Progenitor cell of endocrine pancreas (in vitro differentiated cells): ENCODE results near the gene ZFAND3. TPM values are rescaled to one million over a fixed set of nuclear protein-coding genes. Genes with fewer than 3 reads are reported as not detected.

Source experiments
- DNase-seq: peaks from one replicate; pipeline ENCODE4 v3.0.0; 2021; ENCODE audit warnings: low spot score; ENCODE audit not compliant: unreplicated experiment
- H3K27ac Mint-ChIP-seq: 2 replicates; pipeline ENCODE4 v1.8.0; 2021; ENCODE audit warnings: mild to moderate bottlenecking, moderate library complexity, mixed read lengths
- H3K27me3 Mint-ChIP-seq: 2 replicates; pipeline ENCODE4 v1.8.0; 2021; ENCODE audit warnings: mixed read lengths
- H3K36me3 Mint-ChIP-seq: 2 replicates; pipeline ENCODE4 v1.8.0; 2022; ENCODE audit warnings: mixed read lengths; ENCODE audit not compliant: insufficient read depth
- H3K4me1 Mint-ChIP-seq: 2 replicates; pipeline ENCODE4 v1.8.0; 2021; ENCODE audit warnings: low read depth, mixed read lengths
- H3K4me3 Mint-ChIP-seq: 2 replicates; pipeline ENCODE4 v1.8.0; 2021; ENCODE audit warnings: low read depth, mild to moderate bottlenecking, moderate library complexity, mixed read lengths
- H3K9me3 Mint-ChIP-seq: 2 replicates; pipeline ENCODE4 v1.8.0; 2021; ENCODE audit warnings: low read depth, mixed read lengths
- total RNA-seq: library from RNA; stranded (reverse); gene quantifications from 2 replicates; pipeline ENCODE4 v1.2.1, GENCODE V29; 2021
- TF ChIP-seq, protein P1 (sequence below): fragments of 200-600 bp; sonication (generic); IDR thresholded peaks from one replicate; pipeline ENCODE4 v1.5.0; 2021; ENCODE audit warnings: antibody characterized with exemption, mild to moderate bottlenecking; ENCODE audit not compliant: unreplicated experiment

The ZFAND3 gene
- total RNA-seq, 1 donor from 2014 or later: 102 TPM

DNA sequence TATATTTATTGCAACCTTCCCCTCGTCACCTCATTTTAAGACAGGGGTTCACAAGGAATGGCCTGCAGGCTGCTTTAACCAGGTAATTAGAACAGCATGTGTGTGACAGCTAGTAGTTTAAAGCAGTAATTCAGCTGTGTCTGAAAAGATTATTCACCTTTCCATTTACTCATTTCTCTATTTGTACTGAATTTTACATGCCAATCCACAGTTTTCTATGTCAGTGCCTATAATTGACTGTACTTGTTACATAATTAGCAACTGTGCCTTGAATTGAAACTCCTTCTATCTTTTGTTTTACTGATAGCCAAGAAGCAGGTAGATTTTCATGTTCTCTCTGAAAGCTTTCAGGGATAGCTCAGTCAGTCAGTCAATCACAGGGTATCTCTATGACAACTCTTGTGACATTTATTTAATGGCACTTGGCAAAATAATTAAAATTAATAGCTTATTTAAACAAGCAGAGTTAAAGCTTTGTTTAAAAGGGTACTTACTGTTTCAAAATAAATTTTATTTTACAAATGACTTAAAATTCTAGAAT, 214.0 kb downstream of the ZFAND3 start:
- Mint-ChIP-seq H3K4me1 (peaks cover 13% of the 10 kb centered on the region), H3K27ac (peak overlapping the region; percentile 27), H3K27me3 (no peaks in the 10 kb centered on the region), H3K36me3 (peaks cover 6% of the 10 kb centered on the region), H3K4me3 (no peak overlapping the region), H3K9me3 (peaks cover 9% of the 10 kb centered on the region)
- TF ChIP-seq, protein P1, sequence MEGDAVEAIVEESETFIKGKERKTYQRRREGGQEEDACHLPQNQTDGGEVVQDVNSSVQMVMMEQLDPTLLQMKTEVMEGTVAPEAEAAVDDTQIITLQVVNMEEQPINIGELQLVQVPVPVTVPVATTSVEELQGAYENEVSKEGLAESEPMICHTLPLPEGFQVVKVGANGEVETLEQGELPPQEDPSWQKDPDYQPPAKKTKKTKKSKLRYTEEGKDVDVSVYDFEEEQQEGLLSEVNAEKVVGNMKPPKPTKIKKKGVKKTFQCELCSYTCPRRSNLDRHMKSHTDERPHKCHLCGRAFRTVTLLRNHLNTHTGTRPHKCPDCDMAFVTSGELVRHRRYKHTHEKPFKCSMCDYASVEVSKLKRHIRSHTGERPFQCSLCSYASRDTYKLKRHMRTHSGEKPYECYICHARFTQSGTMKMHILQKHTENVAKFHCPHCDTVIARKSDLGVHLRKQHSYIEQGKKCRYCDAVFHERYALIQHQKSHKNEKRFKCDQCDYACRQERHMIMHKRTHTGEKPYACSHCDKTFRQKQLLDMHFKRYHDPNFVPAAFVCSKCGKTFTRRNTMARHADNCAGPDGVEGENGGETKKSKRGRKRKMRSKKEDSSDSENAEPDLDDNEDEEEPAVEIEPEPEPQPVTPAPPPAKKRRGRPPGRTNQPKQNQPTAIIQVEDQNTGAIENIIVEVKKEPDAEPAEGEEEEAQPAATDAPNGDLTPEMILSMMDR: no peak
- no peak for DNase-seq

DNA sequence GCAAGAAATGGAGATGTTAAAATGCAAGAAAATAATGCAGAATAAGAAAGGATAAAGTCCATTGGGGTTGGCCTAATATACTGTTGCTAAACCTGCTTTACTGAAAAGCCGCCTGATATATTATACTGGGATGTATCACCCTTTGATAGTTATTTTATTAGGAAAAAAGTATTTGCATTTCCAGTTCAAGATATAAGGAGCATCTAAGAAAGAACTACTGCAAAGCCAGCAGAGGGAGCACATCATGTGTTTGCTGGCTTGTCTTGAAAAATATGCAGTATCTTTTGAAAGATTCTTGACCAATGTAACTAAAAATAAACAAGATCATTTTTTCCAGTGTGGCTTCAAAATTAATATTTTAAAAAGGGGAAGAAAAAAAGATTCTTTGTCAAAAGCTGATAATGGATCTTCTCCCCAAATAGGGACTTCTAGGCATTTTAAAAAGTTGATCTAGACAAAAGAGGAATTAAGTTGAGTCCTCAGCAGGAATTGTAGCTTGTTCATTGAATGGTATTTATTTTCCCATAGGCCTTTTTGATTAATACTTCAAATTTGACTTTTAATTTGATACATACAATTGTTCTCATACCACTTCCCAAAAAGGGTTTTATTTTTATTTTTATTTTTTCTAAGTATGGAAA, 214.9 kb downstream of the ZFAND3 start:
- no peak for DNase-seq
- Mint-ChIP-seq H3K27ac (peak overlapping the region; percentile 49), H3K4me3 (no peak overlapping the region), H3K36me3 (peaks cover 6% of the 10 kb centered on the region), H3K9me3 (peaks cover 9% of the 10 kb centered on the region), H3K4me1 (peaks cover 13% of the 10 kb centered on the region), H3K27me3 (no peaks in the 10 kb centered on the region)
- TF ChIP-seq, protein P1: peak; percentile 56

DNA sequence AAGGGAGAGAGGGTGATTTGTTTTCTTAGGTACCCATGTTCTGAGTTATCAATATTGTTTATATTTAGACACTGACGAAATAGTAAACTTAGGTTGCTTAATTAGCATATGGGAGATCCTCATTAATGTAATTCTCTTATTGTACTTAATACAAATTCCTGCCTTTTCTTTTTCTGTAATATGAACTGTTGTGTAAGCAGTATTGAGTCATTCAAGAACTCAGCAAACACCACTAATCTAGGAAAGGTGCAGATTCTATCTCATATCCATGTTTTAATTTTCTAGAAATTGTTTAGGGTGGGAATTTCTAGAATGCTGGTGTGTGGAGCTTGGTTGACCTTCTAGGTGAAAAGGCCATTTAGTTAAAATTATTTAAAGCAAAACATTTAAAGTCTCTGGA, 216.0 kb downstream of the ZFAND3 start:
- H3K36me3 Mint-ChIP-seq: peaks cover 2% of the 10 kb centered on the region
- TF ChIP-seq, protein P1: no peak
- no peak overlapping the region for H3K27ac Mint-ChIP-seq
- no peak for DNase-seq
- H3K4me1 Mint-ChIP-seq: peaks cover 13% of the 10 kb centered on the region
- no peak overlapping the region for H3K4me3 Mint-ChIP-seq
- no peaks in the 10 kb centered on the region for H3K27me3 Mint-ChIP-seq
- peaks cover 4% of the 10 kb centered on the region for H3K9me3 Mint-ChIP-seq

DNA sequence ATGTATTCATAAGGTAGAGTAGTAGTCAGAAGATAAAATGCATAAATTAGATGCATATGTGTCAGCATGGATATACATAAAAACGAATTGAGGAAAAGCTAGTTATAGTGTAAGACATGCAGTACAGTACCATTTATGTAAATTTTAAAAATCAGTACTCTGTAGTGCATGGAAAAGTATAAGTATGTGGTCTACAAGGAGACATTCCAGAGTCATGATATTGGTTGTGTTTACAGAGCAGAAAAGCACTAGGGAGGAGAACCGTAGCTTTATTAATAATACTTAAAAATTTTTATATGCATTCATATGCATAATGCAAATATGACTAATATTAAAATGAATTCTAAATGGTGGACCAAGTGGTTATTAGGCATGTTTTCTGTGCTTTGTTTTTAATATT, 220.0 kb downstream of the ZFAND3 start:
- Mint-ChIP-seq H3K4me3 (no peak overlapping the region), H3K27ac (no peak overlapping the region), H3K9me3 (peaks cover 4% of the 10 kb centered on the region), H3K27me3 (no peaks in the 10 kb centered on the region), H3K4me1 (no peaks in the 10 kb centered on the region), H3K36me3 (peaks cover 2% of the 10 kb centered on the region)
- DNase-seq: no peak
- TF ChIP-seq, protein P1: no peak

DNA sequence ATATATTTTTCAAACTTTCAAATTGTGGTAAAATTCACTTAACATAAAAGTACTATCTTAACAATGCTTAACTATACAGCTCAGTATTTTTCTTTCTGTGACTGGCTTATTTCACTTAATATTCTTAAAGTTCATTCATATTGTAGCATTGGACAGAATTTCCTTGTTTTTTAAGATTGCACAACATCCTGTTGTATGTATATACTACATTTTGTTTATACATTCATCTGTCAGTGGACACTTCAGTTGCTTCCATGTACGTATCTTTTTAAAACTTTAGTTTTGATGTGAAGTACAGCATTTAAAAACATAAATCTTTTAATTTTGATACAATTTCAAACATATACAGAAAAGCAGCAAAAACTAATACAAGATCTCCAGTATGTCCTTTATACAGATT, 220.7 kb downstream of the ZFAND3 start:
- Mint-ChIP-seq H3K36me3 (peaks cover 2% of the 10 kb centered on the region), H3K9me3 (peaks cover 4% of the 10 kb centered on the region), H3K27ac (no peak overlapping the region), H3K4me3 (no peak overlapping the region), H3K27me3 (no peaks in the 10 kb centered on the region), H3K4me1 (no peaks in the 10 kb centered on the region)
- TF ChIP-seq, protein P1: no peak
- DNase-seq: no peak
